Effector memory CD8-positive, alpha-beta T cell (primary cell): Measurements from ENCODE around the gene SYNJ2BP.
"Not testable (repeated sequence)": the region's sequence is repeated elsewhere in the genome, so short reads cannot be mapped to it uniquely, and the experiment has no call there.

Experiments used
- ATAC-seq: fragments of 150-1000 bp; cut with Tn5 transposase; replicated peaks from 2 replicates; pipeline ENCODE4 v1.10.0; 2021; ENCODE audit warnings: mild to moderate bottlenecking, moderate library complexity
- DNase-seq, 3 experiments: peaks; one replicate each; pipeline ENCODE4 v3.0.0; 2021
- H3K27ac Mint-ChIP-seq, 2 donors: one replicate each; pipeline ENCODE4 v1.8.0; 2022; ENCODE audit warnings: mild to moderate bottlenecking in 2 of 2, mixed read lengths in 2 of 2, moderate library complexity in 2 of 2
- H3K27me3 Mint-ChIP-seq, 2 donors: one replicate each; pipeline ENCODE4 v1.8.0; 2022; ENCODE audit warnings: mixed read lengths in 2 of 2
- H3K36me3 Mint-ChIP-seq: one replicate; pipeline ENCODE4 v1.8.0; 2022; ENCODE audit warnings: mild to moderate bottlenecking, moderate library complexity, mixed read lengths; ENCODE audit not compliant: insufficient read depth
- H3K4me1 Mint-ChIP-seq, 2 donors: one replicate each; pipeline ENCODE4 v1.8.0; 2022; ENCODE audit warnings: low read depth in 2 of 2, mixed read lengths in 2 of 2
- H3K4me3 Mint-ChIP-seq, 2 donors: one replicate each; pipeline ENCODE4 v1.8.0; 2022; ENCODE audit warnings: mild to moderate bottlenecking in 2 of 2, mixed read lengths in 2 of 2, moderate library complexity in 2 of 2
- H3K9me3 Mint-ChIP-seq, 2 donors: one replicate each; pipeline ENCODE4 v1.8.0; 2022; ENCODE audit warnings: mixed read lengths in 2 of 2

Gene SYNJ2BP

DNA sequence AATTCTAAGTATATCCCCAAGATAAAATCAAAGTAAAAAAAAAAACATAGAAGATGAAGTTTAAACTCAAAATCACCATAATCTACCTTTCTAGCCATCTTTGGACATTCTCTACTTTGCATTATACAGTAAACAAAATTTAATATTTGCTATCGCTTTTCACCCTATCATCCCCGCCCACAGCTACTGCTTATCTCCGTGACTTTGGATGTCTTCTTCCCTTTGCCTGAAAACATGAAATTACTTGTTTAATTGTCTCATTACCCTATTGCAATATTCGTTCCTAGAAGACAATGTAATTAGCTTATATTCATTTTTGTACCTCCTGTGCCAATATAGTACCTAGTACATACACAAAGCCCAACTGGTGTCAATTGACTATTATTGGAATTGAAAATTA, 9.3 kb downstream of the SYNJ2BP start:
- Mint-ChIP-seq H3K4me1 (peaks cover 22 to 36% of the 10 kb centered on the region in 2 donors), H3K27me3 (no peaks in the 10 kb centered on the region), H3K36me3 (no peaks in the 10 kb centered on the region)

GRCh38 chr14:70406216-70406615, 10.7 kb downstream of the SYNJ2BP start:
- not testable (repeated sequence) for DNase-seq, ATAC-seq, H3K27ac Mint-ChIP-seq, H3K4me3 Mint-ChIP-seq, H3K9me3 Mint-ChIP-seq, H3K36me3 Mint-ChIP-seq, H3K27me3 Mint-ChIP-seq
- H3K4me1 Mint-ChIP-seq = peaks cover 20 to 31% of the 10 kb centered on the region in 2 donors

More for the DNA sequence above, 9.3 kb downstream of the SYNJ2BP start:
- H3K4me3 Mint-ChIP-seq = no peak overlapping the region
- DNase-seq = no peak
- no peak overlapping the region for H3K27ac Mint-ChIP-seq
- no peaks in the 10 kb centered on the region for H3K9me3 Mint-ChIP-seq
- no peak for ATAC-seq

DNA sequence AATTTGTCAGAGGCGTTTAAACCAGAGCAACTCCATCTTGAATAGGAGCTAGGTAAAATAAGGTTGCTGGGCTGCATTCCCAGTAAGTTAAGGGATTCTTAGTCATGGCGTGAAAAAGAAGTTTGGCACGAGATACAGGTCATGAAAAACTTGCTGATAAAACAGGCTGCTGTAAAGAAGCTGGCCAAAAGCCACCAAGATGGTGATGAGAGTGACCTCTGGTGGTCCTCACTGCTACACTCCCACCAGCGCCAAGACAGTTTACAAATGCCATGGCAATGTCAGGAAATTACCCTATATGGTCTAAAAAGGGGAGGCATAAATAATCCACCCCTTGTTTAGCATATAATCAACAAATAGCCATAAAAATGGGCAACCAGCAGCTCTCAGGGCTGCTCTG, 13.6 kb downstream of the SYNJ2BP start:
- not testable (repeated sequence) for H3K36me3 Mint-ChIP-seq, H3K4me3 Mint-ChIP-seq, H3K9me3 Mint-ChIP-seq, DNase-seq, H3K27me3 Mint-ChIP-seq, ATAC-seq, H3K27ac Mint-ChIP-seq
- H3K4me1 Mint-ChIP-seq = peaks cover 13 to 25% of the 10 kb centered on the region in 2 donors

DNA sequence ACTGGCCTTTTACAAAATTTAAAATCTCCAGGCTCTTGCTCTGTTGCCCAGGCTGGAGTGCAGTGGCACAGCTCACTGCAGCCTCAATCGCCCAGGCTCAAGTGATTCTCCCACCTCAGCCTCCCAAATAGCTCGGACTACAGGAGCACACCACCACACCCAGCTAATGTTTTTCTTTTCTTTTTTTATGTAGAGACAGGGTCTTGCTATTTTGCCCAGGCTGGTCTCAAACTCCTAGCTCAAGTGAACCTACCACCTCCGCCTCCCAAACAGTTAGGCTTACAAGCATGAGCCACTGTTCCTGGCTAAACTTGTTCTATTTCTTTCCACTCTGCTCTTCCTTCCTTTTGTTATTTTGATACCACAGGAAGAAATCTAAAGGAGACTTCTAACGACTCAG, 15.2 kb downstream of the SYNJ2BP start:
- no peak overlapping the region for H3K4me3 Mint-ChIP-seq
- H3K27me3 Mint-ChIP-seq = no peaks in the 10 kb centered on the region
- peak overlapping the region; percentile 20 to 79 for H3K27ac Mint-ChIP-seq
- H3K9me3 Mint-ChIP-seq = no peaks in the 10 kb centered on the region
- H3K4me1 Mint-ChIP-seq = peaks cover 11 to 15% of the 10 kb centered on the region in 2 donors
- DNase-seq (no peak), ATAC-seq (no peak)
- peaks cover 5% of the 10 kb centered on the region for H3K36me3 Mint-ChIP-seq

DNA sequence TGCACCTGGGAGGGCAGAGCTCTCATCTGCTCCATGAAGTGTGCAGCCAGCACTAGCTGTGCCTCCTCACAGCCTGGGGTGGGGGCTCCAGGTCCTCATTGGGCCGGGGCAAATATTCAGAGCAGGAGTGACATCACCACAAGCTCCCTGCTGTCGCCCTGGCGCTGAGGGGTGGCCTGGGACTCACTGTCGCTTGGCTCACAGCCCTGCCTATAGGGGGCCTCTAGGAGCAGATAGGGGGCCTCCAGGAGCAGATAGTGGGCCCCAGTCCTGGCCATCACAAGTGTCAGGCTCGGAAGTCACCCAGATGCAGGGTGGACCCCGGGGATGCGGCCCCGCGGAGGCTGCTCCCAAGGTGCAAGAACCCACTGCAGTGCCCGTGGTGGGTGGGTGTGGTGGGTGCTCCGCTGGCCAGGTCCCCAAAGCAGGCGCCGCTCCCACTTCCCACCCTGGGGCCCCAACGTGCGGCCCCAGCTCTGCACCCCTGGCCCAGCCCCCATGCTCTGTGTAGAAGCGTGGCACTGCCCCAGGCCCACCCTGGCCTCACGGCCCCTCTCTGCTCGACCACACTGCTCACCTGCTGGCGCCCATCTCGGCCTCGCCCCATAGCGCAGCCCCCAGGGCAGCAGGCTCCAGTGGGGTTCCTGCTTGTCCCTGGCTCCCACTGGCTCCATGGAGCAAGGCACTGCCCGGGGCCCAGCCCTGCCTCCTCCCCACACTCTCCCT, 18.0 kb downstream of the SYNJ2BP start:
- no peak for ATAC-seq
- Mint-ChIP-seq H3K4me1 (peaks cover 4 to 14% of the 10 kb centered on the region in 2 donors), H3K9me3 (no peaks in the 10 kb centered on the region), H3K36me3 (peaks cover 5% of the 10 kb centered on the region), H3K27me3 (no peaks in the 10 kb centered on the region), H3K4me3 (no peak overlapping the region), H3K27ac (no peak overlapping the region)
- DNase-seq = no peak

GRCh38 chr14:70398280-70398679, 18.6 kb downstream of the SYNJ2BP start:
- H3K27ac Mint-ChIP-seq = no peak overlapping the region
- ATAC-seq = no peak

DNA sequence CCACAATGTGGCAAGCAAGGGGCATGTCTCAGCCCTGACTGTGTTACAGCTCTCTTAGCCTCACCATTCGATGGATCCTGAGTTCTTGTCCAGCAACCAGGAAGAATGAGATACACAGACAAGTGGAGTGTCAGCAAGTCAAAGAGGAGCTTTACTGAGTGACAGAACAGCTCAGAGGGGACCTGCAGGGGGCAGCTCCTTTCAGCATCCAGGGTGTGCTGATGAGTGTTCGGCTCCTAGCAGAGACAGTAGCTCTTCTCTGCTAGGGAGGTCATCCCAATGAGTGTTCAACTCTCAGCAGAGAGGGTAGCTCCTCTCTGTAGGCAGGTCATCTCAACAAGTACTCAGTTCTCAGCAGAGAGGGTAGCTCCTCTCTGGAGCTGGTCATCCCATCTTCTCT, 19.1 kb downstream of the SYNJ2BP start:
- no peak for DNase-seq
- peaks cover 5% of the 10 kb centered on the region for H3K36me3 Mint-ChIP-seq
- no peak overlapping the region for H3K27ac Mint-ChIP-seq
- peaks cover 6 to 11% of the 10 kb centered on the region in 2 donors for H3K4me1 Mint-ChIP-seq
- H3K4me3 Mint-ChIP-seq = no peak overlapping the region
- H3K9me3 Mint-ChIP-seq = no peaks in the 10 kb centered on the region
- H3K27me3 Mint-ChIP-seq = no peaks in the 10 kb centered on the region
- ATAC-seq = no peak

More at GRCh38 chr14:70398280-70398679, 18.6 kb downstream of the SYNJ2BP start:
- DNase-seq = no peak
- Mint-ChIP-seq H3K4me1 (peaks cover 4 to 14% of the 10 kb centered on the region in 2 donors), H3K4me3 (no peak overlapping the region), H3K27me3 (no peaks in the 10 kb centered on the region), H3K9me3 (no peaks in the 10 kb centered on the region), H3K36me3 (peaks cover 5% of the 10 kb centered on the region)

GRCh38 chr14:70394674-70395306, 22.1 kb downstream of the SYNJ2BP start:
- H3K9me3 Mint-ChIP-seq = no peaks in the 10 kb centered on the region
- H3K4me3 Mint-ChIP-seq = no peak overlapping the region
- ATAC-seq = no peak
- no peaks in the 10 kb centered on the region for H3K36me3 Mint-ChIP-seq
- H3K27me3 Mint-ChIP-seq = no peaks in the 10 kb centered on the region
- H3K4me1 Mint-ChIP-seq = peaks cover 2 to 17% of the 10 kb centered on the region in 2 donors
- no peak overlapping the region for H3K27ac Mint-ChIP-seq
- no peak for DNase-seq

DNA sequence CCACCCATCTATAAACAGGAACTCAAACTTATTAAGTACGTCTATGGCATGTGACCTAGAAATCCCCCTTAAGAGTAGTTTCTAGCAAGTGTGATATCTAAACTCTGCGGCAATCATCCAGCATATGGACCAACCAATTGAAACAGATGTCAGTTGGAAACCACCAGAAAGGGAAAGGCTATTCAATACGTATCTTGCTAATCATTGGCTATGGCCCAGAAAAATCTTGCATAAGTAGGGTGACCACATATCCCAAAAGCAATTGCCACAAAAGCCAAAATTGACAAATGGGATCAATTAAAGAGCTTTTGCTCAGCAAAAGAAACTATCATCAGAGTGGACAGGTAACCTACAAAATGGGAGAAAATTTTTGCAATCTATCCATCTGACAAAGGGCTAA, 24.2 kb downstream of the SYNJ2BP start:
- DNase-seq (no peak), ATAC-seq (no peak)
- Mint-ChIP-seq H3K27me3 (no peaks in the 10 kb centered on the region), H3K4me1 (peaks cover 3 to 24% of the 10 kb centered on the region in 2 donors), H3K4me3 (no peak overlapping the region), H3K36me3 (peaks cover 3% of the 10 kb centered on the region), H3K27ac (peak overlapping the region in 1 of 2 donors; percentile 5), H3K9me3 (no peaks in the 10 kb centered on the region)

- H3K27me3 Mint-ChIP-seq = no peaks in the 10 kb centered on the region
- no peaks in the 10 kb centered on the region for H3K9me3 Mint-ChIP-seq
- H3K4me3 Mint-ChIP-seq = no peak overlapping the region
- H3K36me3 Mint-ChIP-seq = peaks cover 7% of the 10 kb centered on the region
- peak overlapping the region in 1 of 2 donors; percentile 5 for H3K27ac Mint-ChIP-seq
- H3K4me1 Mint-ChIP-seq = peaks cover 3 to 24% of the 10 kb centered on the region in 2 donors
- DNase-seq = no peak
- no peak for ATAC-seq
These were observed 25.1 kb downstream of the SYNJ2BP start for GRCh38 chr14:70391493-70392391.

- Mint-ChIP-seq H3K9me3 (no peaks in the 10 kb centered on the region), H3K27ac (no peak overlapping the region), H3K4me1 (no peaks in the 10 kb centered on the region), H3K4me3 (no peak overlapping the region), H3K36me3 (peaks cover 15% of the 10 kb centered on the region), H3K27me3 (no peaks in the 10 kb centered on the region)
- ATAC-seq = no peak
- DNase-seq = no peak
These were observed 34.4 kb downstream of the SYNJ2BP start for GRCh38 chr14:70382536-70382935.

GRCh38 chr14:70380824-70381223, 36.1 kb downstream of the SYNJ2BP start:
- Mint-ChIP-seq H3K4me1 (no peaks in the 10 kb centered on the region), H3K4me3 (no peak overlapping the region), H3K9me3 (no peaks in the 10 kb centered on the region), H3K27me3 (no peaks in the 10 kb centered on the region), H3K36me3 (peaks cover 12% of the 10 kb centered on the region), H3K27ac (no peak overlapping the region)
- DNase-seq = no peak
- ATAC-seq = no peak

DNA sequence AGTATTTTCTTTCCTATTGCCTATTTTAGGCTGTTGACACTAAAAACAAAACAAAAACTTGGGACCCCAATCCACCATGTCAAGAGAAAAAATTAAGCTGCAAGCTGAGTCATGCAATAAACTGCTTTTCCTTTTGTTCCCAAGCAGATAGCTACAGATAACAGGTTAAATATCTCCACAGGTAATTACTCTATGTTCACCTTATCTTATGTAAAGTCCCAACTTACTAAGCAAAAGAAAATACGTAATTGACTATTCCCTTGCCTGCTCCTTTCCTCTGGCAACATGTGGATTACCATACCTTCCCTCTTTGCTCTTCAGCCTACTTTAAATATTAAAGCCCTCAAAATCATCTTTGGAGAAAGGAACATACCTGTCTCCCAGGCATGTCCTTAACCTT, 38.2 kb downstream of the SYNJ2BP start:
- Mint-ChIP-seq H3K4me3 (no peak overlapping the region), H3K36me3 (peaks cover 17% of the 10 kb centered on the region), H3K4me1 (no peaks in the 10 kb centered on the region), H3K27me3 (no peaks in the 10 kb centered on the region), H3K27ac (no peak overlapping the region), H3K9me3 (no peaks in the 10 kb centered on the region)
- no peak for ATAC-seq
- DNase-seq = no peak
